Mesenchymal stem cell (in vitro differentiated cells and primary cell): Measurements from ENCODE around the gene SSH3.

Experiments
- DNase-seq: peaks from one replicate; pipeline ENCODE4 v3.0.0-alpha.2; 2013
- H2AFZ ChIP-seq: one replicate; pipeline ENCODE4 v1.6.1; 2013; ENCODE audit warnings: low read depth, mild to moderate bottlenecking, control low read depth, inconsistent platforms, low read length, moderate library complexity
- H2AK5ac ChIP-seq: 2 replicates; pipeline ENCODE4 v1.6.1; 2013; ENCODE audit warnings: low read length, moderate library complexity, mild to moderate bottlenecking, inconsistent platforms; ENCODE audit not compliant: severe bottlenecking
- H2BK120ac ChIP-seq: one replicate; pipeline ENCODE4 v1.6.1; 2013; ENCODE audit warnings: low read depth, mild to moderate bottlenecking, inconsistent platforms, low read length, moderate library complexity
- H2BK12ac ChIP-seq, 2 experiments: one replicate each; pipeline ENCODE4 v1.6.1; 2013; ENCODE audit warnings: inconsistent platforms in 2 of 2, low read length in 2 of 2, mild to moderate bottlenecking in 2 of 2, moderate library complexity in 2 of 2, control low read depth in 1 of 2
- H2BK15ac ChIP-seq: one replicate; pipeline ENCODE4 v1.6.1; 2013; ENCODE audit warnings: mild to moderate bottlenecking, low read depth, inconsistent platforms; ENCODE audit not compliant: poor library complexity, severe bottlenecking
- H2BK5ac ChIP-seq: 2 replicates; pipeline ENCODE4 v1.6.1; 2013; ENCODE audit warnings: low read depth, mild to moderate bottlenecking, low read length, control low read depth, inconsistent platforms; ENCODE audit not compliant: poor library complexity, severe bottlenecking
- H3K14ac ChIP-seq, 2 experiments: one replicate each; pipeline ENCODE4 v1.6.1; 2013; ENCODE audit warnings: inconsistent platforms in 2 of 2, low read length in 2 of 2, control low read depth in 1 of 2, mild to moderate bottlenecking in 1 of 2, moderate library complexity in 1 of 2
- H3K18ac ChIP-seq, 2 experiments: one replicate each; pipeline ENCODE4 v1.6.1; 2013; ENCODE audit warnings: inconsistent platforms in 2 of 2, low read length in 2 of 2, control low read depth in 1 of 2, low read depth in 1 of 2, mild to moderate bottlenecking in 1 of 2
- H3K23ac ChIP-seq, 2 experiments: one replicate each; pipeline ENCODE4 v1.6.1; 2013; ENCODE audit warnings: inconsistent platforms in 2 of 2, low read length in 2 of 2, mild to moderate bottlenecking in 2 of 2, moderate library complexity in 2 of 2, control low read depth in 1 of 2
- H3K27ac ChIP-seq: 2 replicates; pipeline ENCODE4 v1.5.1; 2013; ENCODE audit warnings: mild to moderate bottlenecking, moderate library complexity, low read length, control low read depth, inconsistent platforms; ENCODE audit not compliant: poor library complexity, severe bottlenecking
- H3K27me3 ChIP-seq, 2 experiments: 2 replicates each; pipeline versions ENCODE4 v1.6.1 to v1.7.0; 2013; ENCODE audit warnings: low read length in 2 of 2, mild to moderate bottlenecking in 2 of 2, moderate library complexity in 2 of 2, control low read depth in 1 of 2, inconsistent platforms in 1 of 2; ENCODE audit not compliant: control insufficient read depth in 1 of 2, insufficient read depth in 1 of 2
- H3K36me3 ChIP-seq, 2 experiments: 2 replicates each; pipeline versions ENCODE4 v1.6.1 to v1.7.0; 2013; ENCODE audit warnings: low read length in 2 of 2, control low read depth in 1 of 2, inconsistent platforms in 1 of 2, low read depth in 1 of 2, mild to moderate bottlenecking in 1 of 2; ENCODE audit not compliant: insufficient read depth in 2 of 2, control insufficient read depth in 1 of 2
- H3K4ac ChIP-seq, 2 experiments: one replicate each; pipeline ENCODE4 v1.6.1; 2013; ENCODE audit warnings: inconsistent platforms in 2 of 2, low read length in 2 of 2, mild to moderate bottlenecking in 2 of 2, moderate library complexity in 2 of 2, control low read depth in 1 of 2, low read depth in 1 of 2
- H3K4me1 ChIP-seq: 2 replicates; pipeline ENCODE4 v1.6.1; 2013; ENCODE audit warnings: low read depth, low read length, control low read depth; ENCODE audit not compliant: control insufficient read depth, insufficient read depth
- H3K4me2 ChIP-seq: 2 replicates; pipeline ENCODE4 v1.6.1; 2013; ENCODE audit warnings: low read length, mild to moderate bottlenecking, inconsistent platforms; ENCODE audit not compliant: poor library complexity, severe bottlenecking
- H3K4me3 ChIP-seq, 2 experiments: 2 replicates each; pipeline versions ENCODE4 v1.5.1 to v1.7.0; 2013; ENCODE audit warnings: low read length in 2 of 2, mild to moderate bottlenecking in 2 of 2, control low read depth in 1 of 2, low read depth in 1 of 2; ENCODE audit not compliant: insufficient read depth in 1 of 2
- H3K79me1 ChIP-seq: replicated peaks from 2 replicates; pipeline ENCODE4 v1.6.1; 2013; ENCODE audit warnings: mild to moderate bottlenecking, control low read depth, low read length, inconsistent platforms; ENCODE audit not compliant: poor library complexity, severe bottlenecking
- H3K9ac ChIP-seq: 2 replicates; pipeline ENCODE4 v1.7.0; 2013; ENCODE audit warnings: mild to moderate bottlenecking, low read length, moderate library complexity
- H3K9me3 ChIP-seq: 2 replicates; pipeline ENCODE4 v1.7.0; 2013; ENCODE audit warnings: mild to moderate bottlenecking, low read length; ENCODE audit not compliant: control insufficient read depth
- H4K8ac ChIP-seq: one replicate; pipeline ENCODE4 v1.6.1; 2013; ENCODE audit warnings: inconsistent platforms, mild to moderate bottlenecking, low read length, moderate library complexity
- H4K91ac ChIP-seq: one replicate; pipeline ENCODE4 v1.6.1; 2013; ENCODE audit warnings: mild to moderate bottlenecking, low read length, inconsistent platforms
- WGBS: methylation state at CpG from one replicate; pipeline ENCODE4 v1.1.7; 2013; ENCODE audit warnings: mixed read lengths; 5-methylcytosine and 5-hydroxymethylcytosine counted together

The SSH3 gene

DNA sequence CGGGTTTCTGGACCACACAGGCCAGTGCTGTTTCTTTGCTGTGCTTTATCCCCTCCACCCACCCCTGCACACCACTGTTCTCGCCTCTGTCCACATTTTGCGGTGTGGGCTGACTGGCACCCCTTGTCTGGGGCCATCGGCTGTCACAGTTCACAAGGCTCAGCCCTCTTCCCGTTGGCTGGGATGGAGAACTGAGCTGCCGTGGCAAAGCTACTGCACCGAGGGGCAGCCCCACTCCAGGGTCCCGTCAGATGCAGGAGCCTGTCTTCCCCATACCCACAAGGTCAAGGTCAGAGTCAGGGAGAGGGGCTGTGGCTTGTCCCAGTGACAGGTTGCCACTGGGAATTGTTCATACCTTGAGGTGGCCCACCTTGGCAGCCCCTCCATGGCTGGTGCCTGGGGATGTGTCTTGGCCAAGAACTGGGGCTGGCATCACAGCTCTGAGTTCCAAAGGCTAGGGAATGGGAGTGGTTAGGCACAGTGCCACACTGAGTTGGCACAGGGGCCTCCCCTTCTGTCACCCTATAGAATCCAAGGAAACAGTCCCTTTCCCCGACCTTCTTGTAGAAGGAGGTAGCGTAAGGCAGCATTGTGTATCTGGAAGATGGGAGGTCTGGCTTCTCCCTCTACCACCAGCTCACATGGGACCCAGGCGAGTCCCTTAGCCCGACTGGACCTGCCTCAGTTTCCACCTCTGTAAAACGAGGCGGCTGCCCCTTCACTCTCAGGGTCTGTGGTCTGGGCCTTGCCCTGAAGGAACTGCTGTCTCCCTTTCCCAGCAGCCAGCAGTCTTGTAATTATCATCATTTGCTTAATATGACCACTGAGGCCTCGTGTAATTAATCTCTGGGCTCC, 33.7 kb upstream of the SSH3 start:
- Histone ChIP-seq H3K14ac (peak overlapping the region in 1 of 2 experiments; percentile 8), H3K79me1 (peaks cover 6% of the 10 kb centered on the region), H3K4me2 (peak overlapping the region; percentile 52), H2AK5ac (peak overlapping the region; percentile 75), H2BK15ac (peak overlapping the region; percentile 8), H3K23ac (peak overlapping the region in 1 of 2 experiments; percentile 28), H2AFZ (no peak overlapping the region), H3K9me3 (no peaks in the 10 kb centered on the region), H3K27me3 (no peaks in the 10 kb centered on the region), H3K4me3 (peak overlapping the region in 1 of 2 experiments; percentile 56), H2BK120ac (peak overlapping the region; percentile 86), H3K18ac (peak overlapping the region; percentile 80 to 91), H3K27ac (peak overlapping the region; percentile 91), H3K4me1 (peaks cover 63% of the 10 kb centered on the region), H4K91ac (peak overlapping the region; percentile 93), H3K4ac (peak overlapping the region; percentile 80 to 91), H2BK5ac (no peak overlapping the region), H3K9ac (peak overlapping the region; percentile 64), H3K36me3 (peaks cover 9 to 43% of the 10 kb centered on the region in 2 experiments), H2BK12ac (peak overlapping the region; percentile 40 to 42), H4K8ac (peak overlapping the region; percentile 94)
- whole genome bisulfite sequencing: 70% methylated on average over 15 of the region's 15 CpGs
- no peak for DNase-seq

DNA sequence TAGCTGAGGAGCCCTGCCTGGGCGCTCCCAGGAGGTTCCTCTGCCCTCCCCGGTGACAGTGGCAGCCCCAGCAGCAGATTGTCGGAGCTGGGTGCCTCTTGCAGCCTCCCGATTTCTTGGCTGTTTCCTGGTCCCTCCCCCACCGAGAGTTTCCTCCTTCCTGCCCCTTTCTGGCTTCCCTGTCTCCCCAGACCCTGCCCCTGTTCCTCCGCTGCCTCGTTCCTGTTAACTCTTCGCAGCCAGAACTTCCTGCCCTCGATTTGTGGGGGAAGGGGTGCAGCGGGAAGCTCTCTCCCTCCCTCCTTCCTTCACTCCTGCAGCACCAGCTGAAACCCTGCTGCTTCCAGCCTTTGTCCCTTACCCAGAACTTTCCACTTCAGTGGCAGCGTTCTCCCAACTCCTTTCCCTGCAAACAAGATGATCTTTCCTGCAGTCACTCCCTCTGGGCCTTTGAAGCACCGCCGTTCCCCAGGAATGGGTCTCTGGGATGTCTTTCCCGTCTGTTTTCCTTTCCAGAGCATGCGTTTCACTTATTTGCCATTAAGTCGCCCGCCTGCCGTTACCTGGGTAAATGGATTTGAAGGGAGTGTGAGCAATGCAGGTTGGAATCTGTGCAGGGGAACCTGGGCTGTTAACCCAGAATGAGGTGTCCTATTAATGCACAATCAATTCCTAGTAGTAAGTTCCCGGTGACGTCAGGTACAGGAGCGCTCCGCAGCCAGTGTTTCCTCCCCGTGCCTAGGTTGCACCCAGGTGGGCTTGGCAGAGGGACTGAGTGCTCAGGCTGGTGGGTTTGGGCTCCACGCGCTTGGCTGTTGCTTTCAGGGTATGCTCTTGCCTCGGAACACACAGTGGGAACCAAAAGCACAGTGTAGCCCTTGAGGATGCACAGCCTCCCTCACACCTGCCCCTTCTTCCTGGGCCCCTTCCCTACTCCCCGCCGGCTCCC, 32.8 kb upstream of the SSH3 start:
- H2BK5ac ChIP-seq: no peak overlapping the region
- H2AFZ ChIP-seq: no peak overlapping the region
- H3K18ac ChIP-seq: peak overlapping the region; percentile 80 to 91
- H4K91ac ChIP-seq: peak overlapping the region; percentile 93
- H3K4me2 ChIP-seq: peak overlapping the region; percentile 52
- no peak overlapping the region for H3K23ac ChIP-seq
- peak overlapping the region; percentile 94 for H4K8ac ChIP-seq
- peak overlapping the region; percentile 91 for H3K27ac ChIP-seq
- H3K36me3 ChIP-seq: peaks cover 9 to 52% of the 10 kb centered on the region in 2 experiments
- H3K4me1 ChIP-seq: peaks cover 65% of the 10 kb centered on the region
- H3K4me3 ChIP-seq: peak overlapping the region in 1 of 2 experiments; percentile 56
- H3K79me1 ChIP-seq: peaks cover 11% of the 10 kb centered on the region
- H3K14ac ChIP-seq: peak overlapping the region in 1 of 2 experiments; percentile 2
- peak overlapping the region; percentile 86 for H2BK120ac ChIP-seq
- peak overlapping the region; percentile 80 to 91 for H3K4ac ChIP-seq
- H2BK15ac ChIP-seq: peak overlapping the region; percentile 45
- H3K9ac ChIP-seq: peak overlapping the region; percentile 64
- H2BK12ac ChIP-seq: peak overlapping the region in 1 of 2 experiments; percentile 7
- H3K27me3 ChIP-seq: no peaks in the 10 kb centered on the region
- 36% methylated on average over 26 of the region's 28 CpGs for WGBS
- no peak overlapping the region for H2AK5ac ChIP-seq
- peak; percentile 51 for DNase-seq
- H3K9me3 ChIP-seq: no peaks in the 10 kb centered on the region

GRCh38 chr11:67271205-67271540, 32.2 kb upstream of the SSH3 start:
- Histone ChIP-seq H3K4me2 (no peak overlapping the region), H3K4me1 (peaks cover 63% of the 10 kb centered on the region), H2BK12ac (peak overlapping the region in 1 of 2 experiments; percentile 7), H2BK15ac (no peak overlapping the region), H2AK5ac (no peak overlapping the region), H3K36me3 (peaks cover 9 to 58% of the 10 kb centered on the region in 2 experiments), H3K23ac (no peak overlapping the region), H3K27ac (peak overlapping the region; percentile 91), H3K18ac (no peak overlapping the region), H3K14ac (peak overlapping the region in 1 of 2 experiments; percentile 2), H3K4me3 (no peak overlapping the region), H3K9ac (no peak overlapping the region), H4K91ac (no peak overlapping the region), H3K4ac (no peak overlapping the region), H2BK5ac (no peak overlapping the region), H2BK120ac (no peak overlapping the region), H3K9me3 (no peaks in the 10 kb centered on the region), H3K27me3 (no peaks in the 10 kb centered on the region), H4K8ac (peak overlapping the region; percentile 52), H2AFZ (no peak overlapping the region), H3K79me1 (peaks cover 17% of the 10 kb centered on the region)
- no peak for DNase-seq
- WGBS: 91% methylated on average over 4 of the region's 5 CpGs
